H1 (cell line): ENCODE data around the gene PACSIN1. TPM values are rescaled to one million over a fixed set of nuclear protein-coding genes. Genes with fewer than 3 reads are reported as not detected.

Experiments
- CBX5 ChIP-seq: fragments of 300-800, 300-1000 bp; sonication (generic); IDR thresholded peaks from 2 replicates; pipeline ENCODE4 v1.7.1; 2016; ENCODE audit warnings: antibody characterized with exemption, low read length, low read depth
- CHD2 ChIP-seq: IDR thresholded peaks from 2 replicates; pipeline ENCODE4 v1.6.1; 2012; ENCODE audit warnings: low read length, improper control_type of control experiment
- CHD7 ChIP-seq: fragments of 300-600 bp; sonication (generic); IDR thresholded peaks from 2 replicates; pipeline ENCODE4 v1.7.1; 2012; ENCODE audit warnings: low read length, moderate library complexity, mild to moderate bottlenecking, inconsistent platforms; ENCODE audit not compliant: insufficient replicate concordance
- MAFK ChIP-seq: IDR thresholded peaks from 2 replicates; pipeline ENCODE4 v1.6.1; 2012; ENCODE audit warnings: low read depth, mild to moderate bottlenecking, improper control_type of control experiment, low read length
- RNF2 ChIP-seq: fragments of 200-900, 300-1000 bp; sonication (generic); IDR thresholded peaks from 2 replicates; pipeline ENCODE4 v1.7.1; 2016; ENCODE audit warnings: borderline replicate concordance, low read depth, mild to moderate bottlenecking, antibody characterized with exemption, low read length; ENCODE audit not compliant: poor library complexity, severe bottlenecking; ENCODE audit errors: missing control alignments
- SP2 ChIP-seq: IDR thresholded peaks from 2 replicates; pipeline ENCODE4 v1.6.1; 2012; ENCODE audit warnings: mild to moderate bottlenecking, low read length, inconsistent platforms
- SP4 ChIP-seq: IDR thresholded peaks from 2 replicates; pipeline ENCODE4 v1.6.1; 2012; ENCODE audit warnings: low read length, inconsistent platforms
- polyA plus RNA-seq, 7 experiments: library from polyadenylated mRNA; depleted of rRNA in 3 of 7; stranded (reverse) in 5 of 7; unstranded in 2 of 7; fragments of >200 nt in 5 of 7; fragments of 200-250 nt in 2 of 7; gene quantifications; 1 replicate in 5 of 7; 2 replicates in 1 of 7; 4 replicates in 1 of 7; pipeline versions ENCODE4 v1.2.1 to v1.2.3, GENCODE V29; 2011 to 2013; ENCODE audit warnings: missing spikeins in 2 of 7, mixed read lengths in 2 of 7
- total RNA-seq: library from RNA; stranded (reverse); fragmentation: NEBNext Ultra II Directional; extraction: Animal tissue kit (Norgen Biotek cat#: 25700); gene quantifications from 2 replicates; pipeline ENCODE4 v1.2.1, GENCODE V29; 2021
- TF ChIP-seq, protein P1 (sequence below): IDR thresholded peaks from 2 replicates; pipeline ENCODE4 v1.6.1; 2012; ENCODE audit warnings: inconsistent platforms

Gene PACSIN1
- total and polyA plus RNA-seq, 2 of the 8 experiments (the other 6 are each of a cell fraction or from before 2014, with no cell fraction given), result 5.9 to 11.1 TPM

DNA sequence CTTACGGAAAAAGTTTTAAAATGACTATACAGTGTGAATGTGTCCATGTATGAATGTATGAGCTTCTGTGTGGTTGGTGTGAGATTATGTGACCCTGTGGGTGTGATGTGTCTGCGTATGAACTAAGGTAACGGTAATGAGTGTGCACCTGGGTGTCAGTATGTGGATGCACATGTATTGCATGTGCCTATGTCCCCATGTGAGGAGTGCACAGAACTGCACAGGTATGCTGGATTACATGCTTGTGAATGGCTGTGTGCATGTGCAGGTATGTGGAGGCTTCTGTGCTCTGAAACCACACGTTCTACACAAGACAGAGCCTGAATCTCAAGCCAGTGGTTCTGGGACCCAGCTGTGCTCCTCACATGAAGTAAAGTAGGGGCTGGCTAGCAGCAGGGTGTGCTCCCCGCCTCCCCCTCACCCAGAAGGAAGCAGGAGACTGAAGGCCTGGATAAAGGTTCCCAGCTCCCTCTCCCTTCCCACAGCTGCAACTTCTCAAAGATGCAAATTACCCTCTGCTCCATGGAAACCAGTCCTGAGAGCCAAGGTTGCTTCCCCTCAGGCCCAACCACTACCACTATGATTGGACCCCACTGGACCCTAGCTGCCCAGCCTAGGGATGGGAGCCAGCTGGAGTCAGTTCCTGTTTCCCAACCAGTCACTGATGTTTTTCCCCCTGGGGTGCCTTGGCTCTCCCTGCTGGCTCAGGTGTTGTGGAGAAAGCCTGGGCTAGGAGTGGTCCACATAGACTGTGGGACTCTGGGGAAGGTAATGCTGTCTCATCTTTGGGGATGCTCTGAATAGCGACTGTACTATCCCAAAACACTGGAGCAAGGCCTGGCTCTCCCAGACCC lies 115.1 kb downstream of the PACSIN1 start (continued):
- TF ChIP-seq CHD7 (no peak), SP4 (no peak), MAFK (no peak), RNF2 (no peak), SP2 (no peak), CHD2 (no peak), CBX5 (no peak)
- TF ChIP-seq, protein P1, sequence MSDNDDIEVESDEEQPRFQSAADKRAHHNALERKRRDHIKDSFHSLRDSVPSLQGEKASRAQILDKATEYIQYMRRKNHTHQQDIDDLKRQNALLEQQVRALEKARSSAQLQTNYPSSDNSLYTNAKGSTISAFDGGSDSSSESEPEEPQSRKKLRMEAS, result no peak
